ENCODE data around the gene CADM4.

- TF ChIP-seq, protein P1, sequence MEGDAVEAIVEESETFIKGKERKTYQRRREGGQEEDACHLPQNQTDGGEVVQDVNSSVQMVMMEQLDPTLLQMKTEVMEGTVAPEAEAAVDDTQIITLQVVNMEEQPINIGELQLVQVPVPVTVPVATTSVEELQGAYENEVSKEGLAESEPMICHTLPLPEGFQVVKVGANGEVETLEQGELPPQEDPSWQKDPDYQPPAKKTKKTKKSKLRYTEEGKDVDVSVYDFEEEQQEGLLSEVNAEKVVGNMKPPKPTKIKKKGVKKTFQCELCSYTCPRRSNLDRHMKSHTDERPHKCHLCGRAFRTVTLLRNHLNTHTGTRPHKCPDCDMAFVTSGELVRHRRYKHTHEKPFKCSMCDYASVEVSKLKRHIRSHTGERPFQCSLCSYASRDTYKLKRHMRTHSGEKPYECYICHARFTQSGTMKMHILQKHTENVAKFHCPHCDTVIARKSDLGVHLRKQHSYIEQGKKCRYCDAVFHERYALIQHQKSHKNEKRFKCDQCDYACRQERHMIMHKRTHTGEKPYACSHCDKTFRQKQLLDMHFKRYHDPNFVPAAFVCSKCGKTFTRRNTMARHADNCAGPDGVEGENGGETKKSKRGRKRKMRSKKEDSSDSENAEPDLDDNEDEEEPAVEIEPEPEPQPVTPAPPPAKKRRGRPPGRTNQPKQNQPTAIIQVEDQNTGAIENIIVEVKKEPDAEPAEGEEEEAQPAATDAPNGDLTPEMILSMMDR (IDR thresholded peaks at IDR 0.05), result no peak
- no peak for TF ChIP-seq EZH2 (IDR thresholded peaks at IDR 0.05; ENCODE audit: borderline replicate concordance, insufficient read depth, low read depth, low read length, poor library complexity, severe bottlenecking)
Observed at GRCh38 chr19:43618921-43619261, 20.8 kb downstream of the CADM4 start.
